Effector memory CD4-positive, alpha-beta T cell (primary cell): ENCODE measurements around the gene GRXCR2.
"Not testable (repeated sequence)": the region's sequence is repeated elsewhere in the genome, so short reads cannot be mapped to it uniquely, and the experiment has no call there.

Experiments used
- DNase-seq, 3 donors: peaks; one replicate each; pipeline ENCODE4 v3.0.0-alpha.2; 2020
- H3K27ac ChIP-seq: 2 replicates; pipeline ENCODE4 v1.7.0; 2013; ENCODE audit warnings: mild to moderate bottlenecking, low read length, moderate library complexity; ENCODE audit not compliant: insufficient read depth, poor library complexity, severe bottlenecking
- H3K27me3 ChIP-seq: replicated peaks from 2 replicates; pipeline ENCODE4 v1.7.0; 2013; ENCODE audit warnings: mild to moderate bottlenecking, low read length; ENCODE audit not compliant: insufficient read depth, control insufficient read depth, poor library complexity, severe bottlenecking
- H3K36me3 ChIP-seq: 2 replicates; pipeline ENCODE4 v1.7.0; 2013; ENCODE audit warnings: mild to moderate bottlenecking, low read length, moderate library complexity; ENCODE audit not compliant: control insufficient read depth, insufficient read depth
- H3K4me1 ChIP-seq: 2 replicates; pipeline ENCODE4 v1.7.0; 2013; ENCODE audit warnings: low read length, mild to moderate bottlenecking; ENCODE audit not compliant: control insufficient read depth, insufficient read depth, poor library complexity, severe bottlenecking
- H3K4me3 ChIP-seq: 2 replicates; pipeline ENCODE4 v1.7.0; 2013; ENCODE audit warnings: low read length, low read depth, mild to moderate bottlenecking; ENCODE audit not compliant: insufficient read depth, poor library complexity, severe bottlenecking
- H3K9me3 ChIP-seq: 2 replicates; pipeline ENCODE4 v1.7.0; 2013; ENCODE audit warnings: mild to moderate bottlenecking, low read length, moderate library complexity; ENCODE audit not compliant: control insufficient read depth

The GRXCR2 gene

DNA sequence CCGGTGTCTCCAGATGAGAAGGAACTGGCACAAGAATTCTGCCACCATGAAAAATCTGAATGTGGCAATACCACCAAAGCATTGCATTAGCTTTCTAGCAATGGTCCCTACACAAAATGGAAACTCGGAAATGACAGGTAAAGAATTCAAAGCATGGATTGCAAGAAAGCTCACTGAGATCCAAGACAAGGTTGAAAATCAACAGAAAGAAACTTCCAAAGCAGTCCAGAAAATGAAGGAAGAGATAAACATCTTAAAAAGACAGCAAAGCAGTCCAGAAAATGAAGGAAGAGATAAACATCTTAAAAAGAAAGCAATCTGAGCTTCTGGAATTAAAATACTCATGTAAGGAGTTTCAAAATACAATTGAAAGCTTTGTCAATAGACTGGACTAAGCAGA, 16.8 kb upstream of the GRXCR2 start:
- no peaks in the 10 kb centered on the region for H3K36me3 ChIP-seq
- H3K27me3 ChIP-seq: no peaks in the 10 kb centered on the region
- H3K9me3 ChIP-seq: no peaks in the 10 kb centered on the region
- no peak for DNase-seq
- H3K4me3 ChIP-seq: no peak overlapping the region
- no peak overlapping the region for H3K27ac ChIP-seq
- no peaks in the 10 kb centered on the region for H3K4me1 ChIP-seq

DNA sequence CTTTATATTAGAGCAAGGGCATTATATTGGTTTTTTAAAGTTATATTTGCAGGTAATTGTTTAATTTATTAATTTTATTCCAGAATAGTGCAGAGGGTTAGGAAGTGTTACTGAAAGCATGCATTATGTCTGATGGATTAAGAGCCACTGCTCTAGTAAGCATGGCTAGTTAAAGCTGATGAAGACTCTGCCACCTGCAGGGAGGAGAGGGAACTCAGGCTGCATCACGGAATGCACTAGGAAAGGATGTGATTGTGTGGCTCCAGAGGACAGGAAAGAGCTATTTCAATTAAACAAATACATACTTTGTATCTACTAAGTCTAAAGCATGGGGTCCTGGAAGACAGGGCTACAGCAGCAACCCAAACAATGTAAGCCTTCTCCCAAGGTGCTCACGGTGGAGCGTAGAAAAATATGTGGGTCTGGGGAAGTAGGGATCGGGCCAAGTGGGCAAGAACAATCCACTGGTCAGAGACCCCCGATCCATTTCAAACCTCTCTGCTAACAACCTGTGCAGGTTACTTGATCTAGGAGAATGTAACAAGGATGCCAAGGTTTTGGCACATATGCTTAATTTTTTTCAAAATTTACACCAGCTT, 15.3 kb upstream of the GRXCR2 start:
- Histone ChIP-seq H3K27me3 (no peaks in the 10 kb centered on the region), H3K4me1 (no peaks in the 10 kb centered on the region), H3K9me3 (no peaks in the 10 kb centered on the region), H3K4me3 (no peak overlapping the region), H3K27ac (no peak overlapping the region), H3K36me3 (no peaks in the 10 kb centered on the region)
- DNase-seq: no peak

DNA sequence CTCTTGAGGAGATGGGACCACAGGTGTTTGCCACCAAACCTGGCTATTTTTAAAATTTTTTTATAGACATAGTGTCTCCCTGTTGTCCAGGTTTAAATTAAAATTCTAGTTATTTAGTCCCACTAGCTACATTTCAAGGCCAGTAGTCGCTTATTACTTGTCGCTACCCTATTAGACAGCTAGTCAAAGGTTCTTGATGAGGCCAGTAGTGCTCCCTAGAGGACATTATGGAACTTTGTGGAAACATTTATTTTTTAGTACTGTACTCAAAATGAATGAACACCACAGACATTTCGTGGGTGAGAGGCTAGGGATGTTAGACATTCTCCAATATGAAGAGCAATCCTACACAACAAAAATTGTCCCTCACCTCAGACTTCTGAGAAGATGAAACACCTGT, 14.4 kb upstream of the GRXCR2 start:
- DNase-seq: no peak
- no peaks in the 10 kb centered on the region for H3K27me3 ChIP-seq

DNA sequence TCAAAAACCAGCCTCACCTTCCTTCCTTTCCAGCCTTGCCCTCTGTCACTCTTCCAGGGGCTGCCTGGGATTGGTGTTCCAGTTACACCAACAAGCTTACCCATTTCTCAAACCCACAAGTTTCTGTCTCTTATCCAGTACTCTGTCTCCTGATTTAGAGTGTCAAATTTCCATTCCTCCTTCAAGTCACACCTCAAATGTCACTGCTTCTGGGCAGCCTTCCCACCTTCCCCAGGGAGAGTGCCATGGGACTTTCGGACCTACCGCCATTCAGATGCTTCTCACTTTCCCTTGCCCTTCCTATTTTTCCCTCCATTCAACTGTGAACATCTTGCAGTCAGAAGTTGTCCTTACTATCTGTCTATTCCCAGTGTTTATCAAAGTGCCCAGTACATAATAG, 2.0 kb upstream of the GRXCR2 start:
- Histone ChIP-seq H3K4me1 (no peaks in the 10 kb centered on the region), H3K27me3 (no peaks in the 10 kb centered on the region), H3K9me3 (no peaks in the 10 kb centered on the region), H3K27ac (no peak overlapping the region), H3K36me3 (no peaks in the 10 kb centered on the region), H3K4me3 (no peak overlapping the region)
- no peak for DNase-seq

More for the DNA sequence above, 14.4 kb upstream of the GRXCR2 start:
- H3K9me3 ChIP-seq: no peaks in the 10 kb centered on the region
- H3K27ac ChIP-seq: no peak overlapping the region
- H3K4me3 ChIP-seq: no peak overlapping the region
- no peaks in the 10 kb centered on the region for H3K4me1 ChIP-seq
- no peaks in the 10 kb centered on the region for H3K36me3 ChIP-seq

DNA sequence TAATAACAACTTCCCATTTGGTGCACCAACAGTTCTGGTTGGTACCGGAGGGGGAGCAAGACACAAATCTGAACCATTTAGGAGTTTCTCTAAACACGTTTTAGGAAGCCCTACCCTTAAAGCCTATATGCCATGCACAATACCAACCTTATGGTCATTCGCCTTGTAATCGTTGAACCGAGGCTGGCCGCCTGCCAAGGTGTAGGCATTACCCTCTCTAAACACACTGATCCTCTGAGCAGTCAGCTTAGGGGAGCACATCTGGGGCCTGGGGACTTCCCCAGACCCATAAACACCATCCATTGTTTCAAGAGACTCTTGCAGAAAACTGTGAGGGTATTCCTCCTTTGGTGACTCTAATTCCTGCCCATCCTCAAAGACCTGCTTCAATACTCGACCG, 328 bp downstream of the GRXCR2 start:
- no peak overlapping the region for H3K27ac ChIP-seq
- no peaks in the 10 kb centered on the region for H3K27me3 ChIP-seq
- DNase-seq: no peak
- no peaks in the 10 kb centered on the region for H3K4me1 ChIP-seq
- H3K9me3 ChIP-seq: no peaks in the 10 kb centered on the region
- no peaks in the 10 kb centered on the region for H3K36me3 ChIP-seq
- no peak overlapping the region for H3K4me3 ChIP-seq

DNA sequence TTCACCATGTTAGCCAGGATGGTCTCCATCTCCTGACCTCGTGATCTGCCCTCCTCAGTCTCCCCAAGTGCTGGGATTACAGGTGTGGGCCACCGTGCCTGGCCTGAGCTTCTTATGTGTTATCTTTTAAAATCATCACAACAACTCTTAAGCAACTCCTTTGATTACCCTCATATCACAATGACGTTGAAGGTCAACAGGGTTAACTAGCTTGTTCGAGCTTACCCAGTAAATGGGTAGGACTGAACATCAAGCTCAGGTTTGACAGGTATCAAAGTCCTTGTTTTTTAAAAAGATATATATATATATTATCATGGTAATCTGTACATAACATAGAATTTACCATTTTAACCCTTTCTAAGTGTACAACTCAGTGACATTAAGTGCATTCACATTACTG, 3.1 kb downstream of the GRXCR2 start:
- DNase-seq: no peak
- Histone ChIP-seq H3K4me3 (no peak overlapping the region), H3K4me1 (no peaks in the 10 kb centered on the region), H3K27me3 (no peaks in the 10 kb centered on the region), H3K9me3 (no peaks in the 10 kb centered on the region), H3K27ac (no peak overlapping the region), H3K36me3 (no peaks in the 10 kb centered on the region)

DNA sequence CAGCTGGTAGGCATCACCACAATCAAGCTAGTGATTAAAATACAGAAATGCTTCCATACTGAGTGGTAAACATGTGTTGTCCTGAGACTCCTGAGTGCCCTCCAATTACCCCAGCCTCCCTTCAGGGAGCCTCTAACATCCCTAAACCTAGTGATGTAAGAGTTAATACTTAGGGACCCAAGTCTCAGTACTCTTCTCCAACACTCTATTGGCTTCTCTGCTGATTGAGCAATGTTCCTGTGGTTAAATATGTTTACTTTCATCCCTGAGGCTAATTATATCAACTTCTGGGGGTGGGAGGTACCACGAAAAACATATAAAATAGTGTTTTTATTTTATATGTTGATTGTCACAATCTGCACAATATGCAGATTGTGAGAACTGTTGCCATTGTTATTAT, 5.0 kb downstream of the GRXCR2 start:
- DNase-seq: no peak
- no peaks in the 10 kb centered on the region for H3K4me1 ChIP-seq
- H3K36me3 ChIP-seq: no peaks in the 10 kb centered on the region
- no peaks in the 10 kb centered on the region for H3K27me3 ChIP-seq
- no peaks in the 10 kb centered on the region for H3K9me3 ChIP-seq
- no peak overlapping the region for H3K27ac ChIP-seq
- H3K4me3 ChIP-seq: no peak overlapping the region

DNA sequence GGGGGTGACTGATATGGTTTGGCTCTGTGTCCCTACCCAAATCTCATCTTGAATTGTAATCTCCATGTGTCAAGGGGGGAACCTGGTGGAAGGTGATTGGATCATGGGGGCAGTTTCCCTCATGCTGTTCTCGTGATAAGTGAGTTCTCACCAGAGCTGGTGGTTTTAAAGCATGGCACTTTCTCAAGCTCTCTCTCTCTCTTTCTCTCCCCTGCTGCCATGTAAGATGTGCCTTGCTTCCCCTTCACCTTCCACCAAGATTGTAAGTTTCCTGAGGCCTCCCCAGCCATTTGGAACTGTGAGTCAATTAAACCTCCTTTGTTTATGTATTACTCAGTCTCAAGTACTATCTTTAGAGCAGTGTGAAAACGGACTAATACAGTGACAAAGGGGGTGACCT, 8.4 kb downstream of the GRXCR2 start:
- not testable (repeated sequence) for DNase-seq, H3K36me3 ChIP-seq, H3K4me1 ChIP-seq, H3K27me3 ChIP-seq, H3K9me3 ChIP-seq, H3K4me3 ChIP-seq, H3K27ac ChIP-seq

DNA sequence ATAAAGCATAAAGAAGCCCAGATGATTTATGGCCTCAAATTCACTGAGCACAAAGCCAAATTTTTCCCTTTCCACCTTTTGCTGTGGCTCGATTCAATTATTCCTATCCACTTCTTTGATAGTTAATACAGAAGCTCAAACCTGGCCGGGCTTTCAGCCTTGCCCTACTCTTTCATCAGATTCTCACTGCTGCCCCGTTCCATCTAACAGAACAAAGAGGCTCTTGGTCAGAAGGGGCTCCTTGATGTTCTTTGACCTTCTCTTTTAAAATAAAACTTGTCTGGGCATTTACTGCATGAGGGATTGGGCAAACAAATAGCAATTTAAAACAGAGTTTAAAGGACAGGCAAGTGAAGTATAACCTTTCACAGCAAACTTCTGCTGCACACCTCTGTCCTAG, 9.8 kb downstream of the GRXCR2 start:
- DNase-seq: no peak
- H3K9me3 ChIP-seq: no peaks in the 10 kb centered on the region
- H3K4me1 ChIP-seq: no peaks in the 10 kb centered on the region
- H3K36me3 ChIP-seq: no peaks in the 10 kb centered on the region
- H3K27me3 ChIP-seq: no peaks in the 10 kb centered on the region
- no peak overlapping the region for H3K27ac ChIP-seq
- no peak overlapping the region for H3K4me3 ChIP-seq

DNA sequence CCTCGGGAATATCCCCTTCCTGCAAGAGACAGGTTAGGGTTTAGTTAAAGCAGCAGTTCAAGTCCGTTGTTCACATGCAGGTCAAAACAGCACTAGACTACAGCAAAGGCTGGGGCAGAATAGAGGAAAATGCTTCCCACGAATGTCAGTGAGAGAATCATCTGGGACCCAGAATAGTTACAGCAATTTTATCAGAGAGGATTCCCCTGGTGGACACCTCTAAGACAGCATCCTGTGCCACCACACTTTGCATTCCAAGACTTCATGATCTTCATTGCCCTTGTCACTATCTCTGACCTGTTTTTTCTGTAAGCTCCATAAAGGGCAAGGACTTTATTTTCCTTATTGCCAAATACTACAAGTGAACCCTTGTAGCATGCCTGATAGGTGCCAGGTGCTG, 12.9 kb downstream of the GRXCR2 start:
- Histone ChIP-seq H3K36me3 (no peaks in the 10 kb centered on the region), H3K4me3 (no peak overlapping the region), H3K27ac (no peak overlapping the region), H3K9me3 (no peaks in the 10 kb centered on the region), H3K4me1 (no peaks in the 10 kb centered on the region), H3K27me3 (no peaks in the 10 kb centered on the region)
- no peak for DNase-seq

DNA sequence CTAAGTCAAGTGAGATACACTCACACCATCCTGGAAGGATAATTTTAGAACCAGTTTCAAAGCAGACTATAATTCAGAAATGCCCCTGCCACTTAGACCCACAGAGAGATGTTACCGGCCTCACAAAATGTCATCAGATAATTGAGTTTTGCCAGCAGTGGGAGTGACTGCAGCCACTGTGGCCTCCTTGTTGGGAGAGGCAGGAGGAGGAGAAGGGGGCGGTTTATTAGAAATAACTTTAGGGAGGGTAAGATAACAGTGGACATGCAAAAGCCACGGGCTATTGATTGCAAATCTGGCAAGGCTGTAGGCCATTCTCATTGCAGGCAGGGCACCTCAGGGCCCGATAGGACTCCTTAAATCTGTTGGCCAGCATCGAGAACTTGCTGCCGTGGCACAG, 13.4 kb downstream of the GRXCR2 start:
- H3K4me3 ChIP-seq: no peak overlapping the region
- no peak for DNase-seq
- no peaks in the 10 kb centered on the region for H3K27me3 ChIP-seq
- H3K27ac ChIP-seq: no peak overlapping the region
- H3K4me1 ChIP-seq: no peaks in the 10 kb centered on the region
- H3K36me3 ChIP-seq: no peaks in the 10 kb centered on the region
- H3K9me3 ChIP-seq: no peaks in the 10 kb centered on the region
